Activated naive CD4-positive, alpha-beta T cell treated with anti-CD3 and anti-CD28 coated beads, Interleukin-2, amount 50 U/mL, for 24 hours (primary cell): ENCODE measurements around the gene CELSR3.

Source experiments
- H3K27ac Mint-ChIP-seq: one replicate; pipeline ENCODE4 v1.8.0; 2021; ENCODE audit warnings: mild to moderate bottlenecking, mixed read lengths
- H3K27me3 Mint-ChIP-seq: one replicate; pipeline ENCODE4 v1.8.0; 2021; ENCODE audit warnings: mixed read lengths
- H3K36me3 Mint-ChIP-seq: one replicate; pipeline ENCODE4 v1.8.0; 2021; ENCODE audit warnings: mixed read lengths
- H3K4me1 Mint-ChIP-seq: one replicate; pipeline ENCODE4 v1.8.0; 2021; ENCODE audit warnings: mixed read lengths
- H3K4me3 Mint-ChIP-seq: one replicate; pipeline ENCODE4 v1.8.0; 2021; ENCODE audit warnings: mild to moderate bottlenecking, mixed read lengths
- H3K9me3 Mint-ChIP-seq: one replicate; pipeline ENCODE4 v1.8.0; 2021; ENCODE audit warnings: mixed read lengths

CELSR3 gene

DNA sequence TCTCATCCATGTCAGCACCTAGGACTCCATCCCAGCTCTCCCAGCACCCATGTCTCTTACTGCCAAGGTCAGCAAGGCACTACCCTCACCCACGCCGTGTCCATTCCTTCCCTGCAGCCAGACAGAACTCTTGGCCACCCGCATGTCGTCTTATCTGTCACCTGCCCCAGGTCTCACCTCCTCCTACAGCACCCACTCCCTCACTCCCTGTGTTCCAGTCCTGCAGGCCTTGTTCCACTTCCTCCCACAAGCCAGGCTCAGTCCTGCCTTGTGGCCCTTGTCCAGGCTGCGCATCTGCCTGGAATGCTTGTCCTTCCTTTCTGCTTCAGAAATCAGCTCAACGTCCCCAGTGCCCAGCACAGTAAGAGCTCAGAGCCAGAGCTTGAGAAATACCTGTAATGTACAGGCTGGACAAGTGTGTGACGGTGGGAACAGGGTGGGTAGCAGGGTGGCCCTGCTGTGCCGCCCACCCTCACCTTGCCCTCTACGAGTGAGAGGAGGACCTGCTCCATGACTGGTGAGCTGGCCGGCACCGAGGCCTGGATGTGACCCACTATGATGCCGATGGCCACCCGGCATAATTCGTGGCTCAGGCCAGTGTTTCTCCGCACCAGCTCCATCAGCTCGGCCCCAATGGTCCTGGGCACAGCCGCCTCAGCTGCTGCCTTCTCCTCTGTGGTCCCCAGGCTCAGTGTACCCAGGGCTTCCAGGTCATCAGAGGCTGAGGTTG, 18.3 kb upstream of the CELSR3 start:
- Mint-ChIP-seq H3K36me3 (peaks cover 11% of the 10 kb centered on the region), H3K27ac (no peak overlapping the region), H3K9me3 (no peaks in the 10 kb centered on the region), H3K4me1 (peaks cover 42% of the 10 kb centered on the region), H3K4me3 (no peak overlapping the region), H3K27me3 (no peaks in the 10 kb centered on the region)

DNA sequence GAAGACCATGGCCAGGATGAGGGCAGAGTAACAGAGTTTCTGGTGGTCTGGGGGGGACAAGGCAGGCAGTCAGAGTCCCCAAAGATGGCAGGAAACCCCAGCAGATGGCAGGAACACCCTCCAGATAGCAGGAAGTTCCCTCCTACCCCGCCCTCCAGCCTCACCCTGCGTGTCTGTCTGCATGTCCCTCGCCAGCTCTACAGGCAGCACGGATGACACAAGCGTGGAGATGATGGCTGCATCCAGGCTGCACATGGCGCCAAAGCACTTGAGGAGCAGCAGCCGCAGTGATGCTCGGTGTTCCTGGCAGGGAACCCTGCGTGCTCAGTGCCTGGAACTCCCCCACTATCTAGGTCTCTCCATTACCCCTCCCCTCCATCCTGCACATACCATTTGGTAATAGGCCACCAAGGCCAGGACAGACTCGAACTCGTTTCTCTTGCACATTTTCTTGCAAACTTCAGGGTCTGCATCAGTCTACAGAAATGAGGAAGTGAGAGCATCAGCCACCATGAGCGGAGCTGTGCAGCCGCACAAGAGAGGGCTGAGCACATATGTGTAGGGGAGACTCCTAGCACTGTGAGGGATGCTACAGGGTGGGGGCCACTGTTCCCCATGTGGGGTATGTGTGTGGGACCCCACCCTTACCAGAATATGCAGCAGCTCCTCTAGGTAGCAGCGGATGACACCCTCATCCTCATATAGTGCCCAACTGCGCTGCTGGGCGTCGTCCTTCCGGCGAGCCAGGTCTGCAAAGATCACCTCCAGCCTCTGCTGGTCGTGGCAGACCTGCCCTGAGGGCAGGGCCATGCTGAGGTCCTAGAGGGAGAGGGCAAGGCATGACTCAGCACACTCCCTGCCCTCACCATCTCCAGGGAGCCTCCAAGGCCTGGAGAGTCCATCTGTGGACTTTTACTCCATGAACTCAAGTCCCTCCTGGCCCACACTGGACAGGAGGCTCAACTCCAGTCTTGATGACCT, 17.0 kb upstream of the CELSR3 start:
- no peaks in the 10 kb centered on the region for H3K9me3 Mint-ChIP-seq
- peaks cover 35% of the 10 kb centered on the region for H3K4me1 Mint-ChIP-seq
- no peaks in the 10 kb centered on the region for H3K27me3 Mint-ChIP-seq
- no peak overlapping the region for H3K4me3 Mint-ChIP-seq
- H3K36me3 Mint-ChIP-seq: peaks cover 11% of the 10 kb centered on the region
- H3K27ac Mint-ChIP-seq: no peak overlapping the region

DNA sequence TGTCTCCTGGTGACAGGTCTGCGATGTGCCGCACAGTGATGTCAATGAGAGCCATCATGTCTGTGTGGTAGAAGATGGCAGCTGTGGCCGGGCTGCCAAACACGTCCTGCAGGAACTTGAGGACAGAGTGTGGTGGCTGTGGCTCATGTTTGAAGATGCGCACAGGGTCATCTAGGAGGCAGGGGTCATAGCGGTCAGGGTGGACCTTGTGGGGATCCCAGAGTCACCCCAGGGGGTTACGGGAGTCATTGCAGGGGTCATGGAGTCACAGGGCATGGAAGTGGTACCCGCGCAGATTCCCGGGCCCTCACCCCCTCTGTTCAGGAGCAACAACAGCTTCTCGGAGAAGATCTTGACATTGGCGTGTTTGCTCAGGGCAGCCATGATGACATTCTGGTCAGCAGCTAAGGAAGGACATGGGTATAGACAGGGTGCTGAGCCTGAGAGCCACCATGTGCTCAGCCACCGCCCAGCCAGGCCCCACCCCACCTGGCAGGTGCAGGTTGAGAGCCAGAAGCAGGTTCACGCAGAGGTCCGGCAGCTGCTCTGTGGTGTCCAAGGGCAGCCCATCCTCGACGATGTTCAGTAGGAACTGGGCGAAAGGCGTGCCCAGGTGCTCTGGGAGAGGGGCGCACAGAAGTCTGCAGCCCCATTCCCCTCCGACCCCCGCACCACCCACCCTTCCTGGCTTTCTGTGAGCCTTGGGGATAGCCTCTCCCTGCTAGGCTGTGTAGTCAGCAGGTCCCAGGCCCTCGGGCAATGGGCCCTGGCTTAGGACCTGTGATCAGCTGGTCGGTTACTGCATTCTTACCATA, 16.1 kb upstream of the CELSR3 start:
- Mint-ChIP-seq H3K9me3 (no peaks in the 10 kb centered on the region), H3K36me3 (peaks cover 11% of the 10 kb centered on the region)

DNA sequence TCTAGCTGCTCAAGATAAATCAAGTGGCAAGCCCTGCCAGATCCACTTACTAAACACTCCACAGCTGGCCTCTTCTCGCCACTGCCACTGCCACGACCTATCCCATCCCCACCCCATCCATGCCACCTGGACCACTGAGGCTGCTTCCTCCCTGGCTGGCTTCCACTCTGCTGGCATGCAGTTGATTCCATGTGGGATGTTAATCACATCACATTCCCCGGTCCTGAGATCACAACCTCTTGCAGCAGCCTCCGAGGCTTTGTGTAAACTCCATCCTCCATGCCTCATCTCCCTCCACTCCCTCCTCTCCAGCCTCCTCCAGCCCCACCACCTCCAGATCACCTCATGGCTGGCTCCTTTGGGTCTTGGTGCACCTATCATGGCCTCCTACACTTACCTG, 15.4 kb upstream of the CELSR3 start:
- Mint-ChIP-seq H3K36me3 (peaks cover 11% of the 10 kb centered on the region), H3K27ac (no peak overlapping the region), H3K27me3 (no peaks in the 10 kb centered on the region), H3K4me3 (no peak overlapping the region), H3K9me3 (no peaks in the 10 kb centered on the region), H3K4me1 (peaks cover 21% of the 10 kb centered on the region)

More for the DNA sequence above, 16.1 kb upstream of the CELSR3 start:
- H3K27me3 Mint-ChIP-seq: no peaks in the 10 kb centered on the region
- no peak overlapping the region for H3K27ac Mint-ChIP-seq
- H3K4me1 Mint-ChIP-seq: peaks cover 27% of the 10 kb centered on the region
- no peak overlapping the region for H3K4me3 Mint-ChIP-seq

DNA sequence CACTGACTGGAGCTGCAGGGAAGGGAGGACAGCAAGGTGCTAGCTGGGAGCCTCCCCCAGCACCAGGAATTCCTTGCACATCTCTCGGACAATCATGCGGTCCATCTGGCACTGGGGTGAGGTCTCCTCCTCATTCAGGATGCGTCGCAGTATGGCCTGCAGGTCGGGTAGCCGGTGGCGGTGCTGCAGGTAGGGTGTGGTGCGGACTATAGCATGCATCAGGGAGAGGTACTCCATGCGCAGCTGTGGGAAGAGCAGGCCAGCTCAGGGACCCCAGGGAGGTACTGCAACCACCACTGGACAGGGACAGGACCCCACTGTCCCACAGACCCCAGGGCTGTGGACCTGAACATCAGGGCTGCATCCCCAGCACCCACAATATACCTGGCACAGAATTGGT, 11.8 kb upstream of the CELSR3 start:
- no peak overlapping the region for H3K27ac Mint-ChIP-seq
- H3K4me1 Mint-ChIP-seq: peaks cover 3% of the 10 kb centered on the region
- peaks cover 3% of the 10 kb centered on the region for H3K36me3 Mint-ChIP-seq
- H3K27me3 Mint-ChIP-seq: no peaks in the 10 kb centered on the region
- no peaks in the 10 kb centered on the region for H3K9me3 Mint-ChIP-seq
- no peak overlapping the region for H3K4me3 Mint-ChIP-seq

DNA sequence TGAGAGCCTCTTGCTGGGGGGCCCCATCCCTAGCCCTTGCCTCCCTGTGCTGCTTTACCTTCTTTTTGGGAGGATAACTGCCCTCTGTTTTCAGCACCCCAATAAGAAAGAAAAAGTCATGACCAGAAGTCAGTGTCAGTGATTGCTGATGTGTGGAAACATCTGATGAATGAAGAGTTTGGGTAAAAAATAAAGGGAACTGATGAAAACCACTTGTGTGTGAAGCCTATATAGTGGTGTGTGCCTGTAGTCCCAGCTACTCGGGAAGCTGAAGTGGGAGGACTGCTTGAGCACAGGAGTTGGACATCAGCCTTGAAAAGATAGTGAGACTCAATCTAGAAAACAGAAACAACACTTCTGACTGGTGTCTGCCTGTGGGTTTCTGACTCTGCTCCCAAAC, 9.8 kb upstream of the CELSR3 start:
- H3K27me3 Mint-ChIP-seq: no peaks in the 10 kb centered on the region
- no peak overlapping the region for H3K27ac Mint-ChIP-seq
- H3K36me3 Mint-ChIP-seq: no peaks in the 10 kb centered on the region
- no peaks in the 10 kb centered on the region for H3K4me1 Mint-ChIP-seq
- H3K4me3 Mint-ChIP-seq: no peak overlapping the region
- H3K9me3 Mint-ChIP-seq: no peaks in the 10 kb centered on the region

DNA sequence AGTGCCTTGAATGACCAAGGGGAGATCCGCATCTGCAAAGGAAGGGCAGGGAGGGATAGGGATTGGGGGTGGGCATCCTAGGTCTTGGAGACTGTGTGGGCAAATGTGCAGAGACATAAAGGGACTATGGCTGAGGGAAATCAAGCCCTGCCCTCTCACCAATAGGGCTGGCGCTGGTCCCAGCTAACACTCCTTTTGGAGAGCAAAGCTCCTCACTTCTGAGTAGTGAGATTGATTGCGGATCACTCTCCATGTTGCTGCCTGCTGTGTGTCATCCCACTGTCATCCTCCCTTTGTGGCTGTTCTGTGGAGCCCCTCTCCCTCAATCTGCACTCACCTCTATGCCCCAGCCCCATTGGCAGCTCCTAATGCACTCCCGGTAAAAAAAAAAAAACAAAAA, 2.2 kb upstream of the CELSR3 start:
- H3K9me3 Mint-ChIP-seq: no peaks in the 10 kb centered on the region
- no peak overlapping the region for H3K27ac Mint-ChIP-seq
- no peaks in the 10 kb centered on the region for H3K36me3 Mint-ChIP-seq
- H3K4me1 Mint-ChIP-seq: peaks cover 9% of the 10 kb centered on the region
- peaks cover 9% of the 10 kb centered on the region for H3K27me3 Mint-ChIP-seq
- peak overlapping the region; percentile 33 for H3K4me3 Mint-ChIP-seq

DNA sequence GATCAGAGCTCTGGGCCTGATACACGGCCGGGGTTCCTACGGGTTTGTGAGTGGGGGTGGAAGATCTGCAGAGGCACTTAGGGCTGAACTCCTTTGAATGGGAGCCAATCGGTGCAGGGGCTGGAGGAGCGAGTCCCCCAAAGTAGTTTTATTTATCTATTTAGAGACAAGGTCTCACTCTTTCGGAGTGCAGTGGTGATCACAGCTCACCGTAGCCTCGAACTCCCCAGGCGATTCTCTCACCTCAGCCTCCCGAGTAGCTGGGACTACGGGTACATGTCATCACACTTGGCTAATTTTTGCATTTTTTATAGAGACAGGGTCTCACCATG, 1.6 kb upstream of the CELSR3 start:
- H3K27me3 Mint-ChIP-seq: peaks cover 10% of the 10 kb centered on the region
- H3K4me3 Mint-ChIP-seq: peak overlapping the region; percentile 63
- H3K27ac Mint-ChIP-seq: no peak overlapping the region
- peaks cover 9% of the 10 kb centered on the region for H3K4me1 Mint-ChIP-seq
- no peaks in the 10 kb centered on the region for H3K9me3 Mint-ChIP-seq
- H3K36me3 Mint-ChIP-seq: no peaks in the 10 kb centered on the region

DNA sequence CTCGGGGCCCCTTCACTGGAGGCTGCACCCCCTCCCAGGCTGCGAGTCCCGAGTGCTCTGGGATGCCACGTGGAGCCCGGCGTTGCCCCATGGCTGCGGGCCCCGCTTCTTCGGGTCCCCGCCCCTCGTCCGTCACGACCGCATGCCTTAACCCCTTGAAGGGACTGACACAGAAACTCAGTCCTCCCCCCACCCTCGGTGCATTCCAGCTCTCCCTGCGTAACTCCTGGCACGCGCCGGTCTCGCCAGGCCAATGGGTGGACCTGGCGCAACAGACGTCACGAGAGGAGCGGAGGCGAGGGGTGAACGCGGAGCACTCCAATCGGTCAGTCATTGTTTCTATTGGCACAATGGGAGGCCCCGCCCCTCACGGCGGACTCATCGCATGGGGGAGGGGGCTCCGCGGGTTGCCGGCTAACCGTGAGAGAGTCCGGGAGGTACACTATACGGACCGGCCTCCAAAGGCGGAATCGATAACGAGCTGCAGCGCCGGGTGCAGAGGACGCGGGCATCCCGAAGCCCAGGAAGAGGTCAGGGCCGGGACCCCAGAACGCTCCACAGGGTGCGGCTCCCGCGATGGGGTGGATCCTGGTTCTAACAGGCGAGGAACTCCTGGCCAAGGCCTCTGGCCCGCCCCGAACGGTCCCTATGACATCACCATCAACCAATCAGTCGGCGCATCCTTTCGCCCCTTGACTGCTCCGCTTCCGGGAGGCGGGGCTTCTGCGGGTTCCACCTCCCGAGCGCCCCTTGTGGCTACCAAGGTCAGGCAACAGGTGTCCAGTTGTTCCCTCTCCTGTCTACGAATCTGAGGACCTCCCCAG, 1.0 kb upstream of the CELSR3 start:
- Mint-ChIP-seq H3K4me3 (peak overlapping the region; percentile 63), H3K27ac (no peak overlapping the region), H3K27me3 (peaks cover 10% of the 10 kb centered on the region), H3K4me1 (peaks cover 9% of the 10 kb centered on the region), H3K36me3 (no peaks in the 10 kb centered on the region), H3K9me3 (no peaks in the 10 kb centered on the region)

DNA sequence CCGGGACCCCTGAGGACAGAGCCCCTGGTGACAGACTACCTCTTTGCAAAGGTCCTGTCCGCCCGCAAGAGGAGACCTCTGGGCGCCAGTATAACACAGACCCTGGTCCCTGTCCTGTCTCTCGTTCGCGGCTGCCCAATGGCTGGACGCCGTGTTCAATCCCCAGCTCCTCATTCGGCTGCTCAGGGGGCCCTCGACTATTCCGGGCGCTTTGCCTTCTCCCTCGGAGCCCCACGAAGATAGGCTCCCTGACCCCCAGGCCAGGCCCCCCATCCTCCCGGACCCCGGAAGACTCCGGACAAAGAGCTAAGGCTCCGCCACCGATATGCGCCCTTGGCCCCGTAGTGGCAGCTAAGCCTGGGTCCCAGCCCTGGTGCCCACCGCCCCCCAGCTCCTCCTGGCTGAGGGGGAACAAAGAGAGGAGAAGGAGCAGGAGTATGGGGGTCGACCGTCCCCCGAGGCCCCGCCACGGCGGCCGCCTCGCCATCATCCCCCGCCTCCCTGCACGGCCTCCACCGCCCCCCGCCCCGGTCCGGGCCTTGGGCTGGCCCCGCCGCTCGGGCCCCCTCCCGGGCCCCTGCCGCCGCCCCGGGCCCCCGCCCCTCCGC, 437 bp downstream of the CELSR3 start:
- H3K4me1 Mint-ChIP-seq: peaks cover 9% of the 10 kb centered on the region
- no peaks in the 10 kb centered on the region for H3K36me3 Mint-ChIP-seq
- no peaks in the 10 kb centered on the region for H3K9me3 Mint-ChIP-seq
- H3K4me3 Mint-ChIP-seq: no peak overlapping the region
- H3K27me3 Mint-ChIP-seq: peaks cover 10% of the 10 kb centered on the region
- no peak overlapping the region for H3K27ac Mint-ChIP-seq

DNA sequence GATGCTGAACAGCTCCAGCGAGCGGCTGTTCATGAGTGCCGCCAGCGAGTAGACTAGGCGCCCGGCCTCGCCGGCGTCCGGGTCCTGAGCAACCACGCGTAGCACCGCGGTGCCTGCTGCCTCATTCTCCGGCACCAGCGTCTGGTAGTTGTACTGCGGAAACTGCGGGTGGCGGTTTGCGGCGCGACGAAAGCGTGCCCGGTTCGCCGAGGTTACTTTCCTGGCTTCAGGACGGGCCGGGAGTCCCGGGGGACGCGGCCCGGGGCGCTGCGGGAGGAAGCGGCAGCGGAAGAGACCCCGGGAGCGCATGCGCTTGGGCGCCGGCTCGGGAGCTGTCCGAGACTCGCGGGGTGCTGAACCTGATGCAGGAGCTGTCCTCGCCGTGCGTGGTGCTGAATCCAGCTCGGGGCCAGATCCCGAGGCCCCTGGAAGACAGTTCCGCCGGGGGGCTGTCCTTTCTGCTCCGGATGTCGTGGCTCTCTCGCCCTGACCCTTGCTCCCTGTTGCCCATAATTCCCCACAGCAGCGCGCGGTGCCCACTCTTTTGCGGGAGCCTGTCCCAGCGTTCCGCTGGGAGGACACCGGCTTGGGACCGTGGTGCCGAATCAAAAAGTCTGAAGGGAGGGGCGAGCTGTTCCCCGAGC, 1.1 kb downstream of the CELSR3 start:
- H3K27ac Mint-ChIP-seq: no peak overlapping the region
- no peaks in the 10 kb centered on the region for H3K36me3 Mint-ChIP-seq
- peak overlapping the region; percentile 19 for H3K4me3 Mint-ChIP-seq
- H3K27me3 Mint-ChIP-seq: peaks cover 10% of the 10 kb centered on the region
- H3K9me3 Mint-ChIP-seq: no peaks in the 10 kb centered on the region
- H3K4me1 Mint-ChIP-seq: peaks cover 9% of the 10 kb centered on the region

DNA sequence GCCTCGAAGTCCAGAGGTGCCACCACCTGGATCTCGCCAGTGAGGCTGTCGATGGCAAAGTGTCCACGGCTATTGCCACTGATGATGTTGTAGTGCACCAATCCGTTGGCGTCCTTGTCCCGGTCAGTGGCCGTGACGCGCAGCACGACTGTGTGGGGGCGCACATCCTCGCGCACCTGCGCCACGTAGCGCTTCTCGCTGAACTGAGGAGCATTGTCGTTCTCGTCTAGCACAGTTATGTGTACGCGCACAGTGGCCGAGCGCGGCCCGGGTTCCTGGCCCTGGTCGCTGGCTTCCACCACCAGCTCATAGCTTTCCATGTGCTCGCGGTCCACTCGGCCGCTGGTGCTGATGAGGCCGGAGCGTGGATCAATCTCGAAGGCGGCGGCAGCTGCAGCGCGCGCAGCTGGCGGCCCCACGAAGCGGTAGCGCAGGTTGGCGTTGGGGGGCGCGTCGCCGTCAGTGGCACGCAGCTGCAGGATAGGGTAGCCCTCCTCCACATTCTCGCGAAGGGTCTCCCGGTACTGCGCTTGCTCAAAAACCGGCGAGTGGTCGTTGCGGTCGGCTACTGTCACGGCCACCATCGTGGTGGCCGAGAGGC, 1.8 kb downstream of the CELSR3 start:
- Mint-ChIP-seq H3K4me1 (peaks cover 9% of the 10 kb centered on the region), H3K9me3 (no peaks in the 10 kb centered on the region), H3K4me3 (no peak overlapping the region), H3K36me3 (no peaks in the 10 kb centered on the region), H3K27ac (no peak overlapping the region), H3K27me3 (peaks cover 10% of the 10 kb centered on the region)

DNA sequence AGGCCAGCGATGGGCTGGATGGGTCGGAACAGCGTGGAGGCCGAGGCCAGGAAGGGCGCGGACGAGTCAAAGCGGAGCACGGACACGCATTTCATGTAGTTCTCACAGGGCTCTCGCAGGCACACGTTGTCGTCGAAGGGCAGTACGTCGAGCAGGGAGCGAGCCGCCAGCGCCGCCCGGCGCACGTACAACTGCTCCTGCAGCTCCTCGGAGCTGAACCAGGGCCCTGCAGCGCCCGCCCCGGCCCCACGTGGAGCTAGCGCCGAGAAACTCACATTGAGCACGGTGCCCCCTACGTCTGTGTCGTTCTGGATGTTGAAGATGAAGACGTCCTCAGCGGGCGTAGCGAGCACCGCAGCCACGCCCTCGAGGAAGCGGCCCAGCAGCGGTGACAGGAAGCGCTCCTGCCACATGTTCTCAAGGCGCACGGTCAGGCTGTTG, 5.8 kb downstream of the CELSR3 start:
- Mint-ChIP-seq H3K9me3 (no peaks in the 10 kb centered on the region), H3K27ac (peak overlapping the region; percentile 77), H3K4me1 (peaks cover 6% of the 10 kb centered on the region), H3K27me3 (peaks cover 3% of the 10 kb centered on the region), H3K36me3 (no peaks in the 10 kb centered on the region), H3K4me3 (peak overlapping the region; percentile 78)
